OCI-LY7 (cell line): ENCODE measurements around the gene TBC1D23. TPM values are rescaled to one million over a fixed set of nuclear protein-coding genes. Genes with fewer than 3 reads are reported as not detected.

ENCODE experiments used
- BruUV-seq: library from RNA; stranded (reverse); fragments of 400-500 nt; replicated peaks from 2 replicates; lab custom pipeline; 2021; lab: Mats Ljungman, UMichigan
- CTCF ChIA-PET: fragments of 300-600 bp; sonication (Branson Sonifier 250); formaldehyde crosslinking; loops from one replicate; lab custom pipeline; 2022; ENCODE audit warnings: antibody characterized with exemption; ENCODE audit not compliant: unreplicated experiment; lab: Charles Lee
- POLR2A ChIA-PET: fragments of 300-600 bp; sonication (Branson Sonifier 250); formaldehyde crosslinking; loops from one replicate; lab custom pipeline; 2022; ENCODE audit warnings: antibody characterized with exemption; lab: Charles Lee
- DNase-seq: peaks from one replicate; pipeline ENCODE4 v3.0.0-alpha.2; 2015; ENCODE audit warnings: low spot score
- H2AFZ ChIP-seq: fragments of 200-600 bp; sonication (generic), shearing (Covaris generic); 2 replicates; pipeline ENCODE4 v1.6.1; 2014; ENCODE audit warnings: mild to moderate bottlenecking, antibody characterized with exemption, low read length, moderate library complexity
- H3K27ac ChIP-seq: fragments of 200-600 bp; sonication (generic); 2 replicates; pipeline ENCODE4 v1.5.1; 2014; ENCODE audit warnings: mixed run types, low read depth, mild to moderate bottlenecking, moderate library complexity, low read length, inconsistent platforms; ENCODE audit not compliant: poor library complexity, severe bottlenecking
- H3K36me3 ChIP-seq: fragments of 200-600 bp; sonication (generic); 2 replicates; pipeline ENCODE4 v1.6.1; 2014; ENCODE audit warnings: mild to moderate bottlenecking, antibody characterized with exemption, low read length, moderate library complexity, mixed read lengths; ENCODE audit not compliant: insufficient read depth
- H3K4me1 ChIP-seq: fragments of 200-600 bp; sonication (generic); 2 replicates; pipeline ENCODE4 v1.5.1; 2014; ENCODE audit warnings: mild to moderate bottlenecking, low read length; ENCODE audit not compliant: insufficient read depth, poor library complexity, severe bottlenecking
- H3K4me2 ChIP-seq: fragments of 200-600 bp; sonication (generic); 2 replicates; pipeline ENCODE4 v1.6.1; 2014; ENCODE audit warnings: mild to moderate bottlenecking, low read length
- H3K4me3 ChIP-seq: fragments of 200-600 bp; sonication (generic); 2 replicates; pipeline ENCODE4 v1.5.1; 2014; ENCODE audit warnings: mild to moderate bottlenecking, low read depth, low read length; ENCODE audit not compliant: poor library complexity, severe bottlenecking
- H3K79me2 ChIP-seq: fragments of 200-600 bp; sonication (generic); 2 replicates; pipeline ENCODE4 v1.6.1; 2016; ENCODE audit warnings: low read depth, mild to moderate bottlenecking, low read length, moderate library complexity, mixed read lengths; ENCODE audit not compliant: insufficient read depth
- H3K9me2 ChIP-seq: fragments of 200-600 bp; sonication (generic); 2 replicates; pipeline ENCODE4 v1.6.1; 2016; ENCODE audit warnings: mild to moderate bottlenecking, low read length, mixed read lengths; ENCODE audit not compliant: insufficient read depth
- H3K9me3 ChIP-seq: fragments of 200-600 bp; sonication (generic); 2 replicates; pipeline ENCODE4 v1.6.1; 2014; ENCODE audit warnings: mild to moderate bottlenecking, mixed run types, low read length, mixed read lengths
- H4K20me1 ChIP-seq: fragments of 200-600 bp; sonication (generic); 2 replicates; pipeline ENCODE4 v1.6.1; 2014; ENCODE audit warnings: mild to moderate bottlenecking, antibody characterized with exemption, low read length, moderate library complexity, mixed read lengths; ENCODE audit not compliant: insufficient read depth
- EZH2phosphoT487 ChIP-seq: fragments of 200-600 bp; sonication (generic); IDR thresholded peaks from 2 replicates; pipeline ENCODE4 v1.6.1; 2018; ENCODE audit warnings: low read depth, borderline replicate concordance, mild to moderate bottlenecking, mixed run types, antibody characterized with exemption, low read length, moderate library complexity, mixed read lengths
- intact Hi-C: fragments of 100-400 bp; cut with micrococcal nuclease; formaldehyde crosslinking; loops from one replicate; pipeline ENCODE4 v1.10.0; 2022; ENCODE audit not compliant: unreplicated experiment
- total RNA-seq, 2 experiments: library from RNA; depleted of rRNA in 1 of 2; stranded (reverse); fragments of >200 nt in 1 of 2; shearing (Covaris generic) in 1 of 2; gene quantifications; 2 replicates each; pipeline ENCODE4 v1.2.3, GENCODE V29; 2014 to 2022
- TF ChIP-seq, protein P1 (sequence below): fragments of 200-600 bp; sonication (generic); conservative IDR thresholded peaks from 2 replicates; pipeline ENCODE4 v1.5.1; 2014; ENCODE audit warnings: mild to moderate bottlenecking, antibody characterized with exemption, low read length, moderate library complexity, mixed read lengths

TBC1D23 gene
- total RNA-seq, 2 experiments from 2014 or later = 12.0 to 23.4 TPM

DNA sequence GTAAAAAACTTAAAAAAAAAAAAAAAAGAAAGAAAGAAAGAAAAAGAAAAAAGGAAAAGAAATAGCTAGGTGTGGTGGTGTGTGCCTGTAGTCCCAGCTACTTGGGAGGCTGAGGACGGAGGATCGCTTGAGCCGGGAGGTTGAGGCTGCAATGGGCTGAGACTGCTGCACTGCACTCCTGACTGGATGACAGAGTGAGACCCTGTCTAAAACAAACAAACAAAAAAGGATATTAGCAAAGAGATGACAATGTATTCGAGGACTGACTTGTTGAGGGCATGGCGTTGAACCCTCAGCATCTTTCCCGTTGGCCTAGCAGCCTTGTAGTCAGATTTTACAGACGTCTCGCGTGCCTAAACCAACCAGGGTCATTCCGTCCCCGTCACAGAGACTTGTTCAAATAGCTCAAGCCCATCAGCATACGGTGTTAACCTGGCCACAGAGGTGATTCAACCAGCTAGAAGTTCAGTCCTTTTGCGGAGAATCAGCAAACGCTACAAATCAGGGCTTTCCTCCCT, 73.2 kb downstream of the TBC1D23 start:
- intact Hi-C loops = loop anchor here (2.0 to 10.0 kb wide), 2 partner anchors 67 to 371 kb away; partner anchors contain the start of genes LNP1, TFG and TOMM70
- peak overlapping the region; percentile 85 for H3K4me3 ChIP-seq
- no peak overlapping the region for H3K27ac ChIP-seq
- no peaks in the 10 kb centered on the region for H3K9me2 ChIP-seq
- no peaks in the 10 kb centered on the region for H4K20me1 ChIP-seq
- H3K36me3 ChIP-seq = peaks cover 4% of the 10 kb centered on the region
- TF ChIP-seq, protein P1, sequence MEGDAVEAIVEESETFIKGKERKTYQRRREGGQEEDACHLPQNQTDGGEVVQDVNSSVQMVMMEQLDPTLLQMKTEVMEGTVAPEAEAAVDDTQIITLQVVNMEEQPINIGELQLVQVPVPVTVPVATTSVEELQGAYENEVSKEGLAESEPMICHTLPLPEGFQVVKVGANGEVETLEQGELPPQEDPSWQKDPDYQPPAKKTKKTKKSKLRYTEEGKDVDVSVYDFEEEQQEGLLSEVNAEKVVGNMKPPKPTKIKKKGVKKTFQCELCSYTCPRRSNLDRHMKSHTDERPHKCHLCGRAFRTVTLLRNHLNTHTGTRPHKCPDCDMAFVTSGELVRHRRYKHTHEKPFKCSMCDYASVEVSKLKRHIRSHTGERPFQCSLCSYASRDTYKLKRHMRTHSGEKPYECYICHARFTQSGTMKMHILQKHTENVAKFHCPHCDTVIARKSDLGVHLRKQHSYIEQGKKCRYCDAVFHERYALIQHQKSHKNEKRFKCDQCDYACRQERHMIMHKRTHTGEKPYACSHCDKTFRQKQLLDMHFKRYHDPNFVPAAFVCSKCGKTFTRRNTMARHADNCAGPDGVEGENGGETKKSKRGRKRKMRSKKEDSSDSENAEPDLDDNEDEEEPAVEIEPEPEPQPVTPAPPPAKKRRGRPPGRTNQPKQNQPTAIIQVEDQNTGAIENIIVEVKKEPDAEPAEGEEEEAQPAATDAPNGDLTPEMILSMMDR = no peak
- no peak for TF ChIP-seq EZH2phosphoT487
- no peaks in the 10 kb centered on the region for H3K9me3 ChIP-seq
- peak overlapping the region; percentile 97 for H2AFZ ChIP-seq
- POLR2A ChIA-PET = interaction anchor here (0.7 to 2.1 kb wide), 8 partner anchors 10 to 1802 kb away, joined by 3 to 8 read pairs (median 6); partner anchors contain the start of genes LNP1, TBC1D23 and TOMM70
- CTCF ChIA-PET = no interaction called here
- no TSS peak for BruUV-seq
- no peaks in the 10 kb centered on the region; the same call in 1 of the 2 replicates for H3K79me2 ChIP-seq
- DNase-seq = no peak
- peaks cover 9% of the 10 kb centered on the region for H3K4me1 ChIP-seq
- peak overlapping the region; percentile 79 for H3K4me2 ChIP-seq

- Histone ChIP-seq H3K36me3 (peaks cover 11% of the 10 kb centered on the region), H3K9me2 (no peaks in the 10 kb centered on the region), H3K4me3 (peak within 1 kb of the TSS; percentile 85), H3K4me1 (peaks cover 9% of the 10 kb centered on the region), H2AFZ (peak within 1 kb of the TSS; percentile 97), H3K4me2 (peak within 1 kb of the TSS; percentile 79), H3K9me3 (no peaks in the 10 kb centered on the region), H3K79me2 (no peaks in the 10 kb centered on the region; the same call in 1 of the 2 replicates), H4K20me1 (no peaks in the 10 kb centered on the region), H3K27ac (peak within 1 kb of the TSS; percentile 31)
- intact Hi-C loops = loop anchor here (2.0 to 10.0 kb wide), 2 partner anchors 66 to 370 kb away; partner anchors contain the start of genes LNP1, TFG and TOMM70
- TF ChIP-seq, protein P1 = no peak
- no peak for TF ChIP-seq EZH2phosphoT487
- ChIA-PET CTCF (interaction anchor here (0.6 to 1.1 kb wide), 2 partner anchors 15 to 69 kb away, joined by 3 to 4 read pairs; no protein-coding TSS in a partner anchor), POLR2A (interaction anchor here (0.7 to 2.1 kb wide), 10 partner anchors 9 to 1802 kb away, joined by 3 to 12 read pairs (median 6); partner anchors contain the start of genes LNP1, TBC1D23 and TOMM70)
- no TSS peak for BruUV-seq
- DNase-seq = peak; percentile 91
These were observed 73.9 kb downstream of the TBC1D23 start, which contains the start of gene NIT2 for GRCh38 chr3:100334488-100335351. Gene NIT2 (plus strand): TSS chr3:100334757. CDS start chr3:100334792, 35 bp downstream.
